Heart left ventricle (tissue), 16 donors: ENCODE measurements around the gene GADD45A. TPM values are rescaled to one million over a fixed set of nuclear protein-coding genes. Genes with fewer than 3 reads are reported as not detected.
A peak's percentile ranks its signal among the peaks of the same experiment; 100 is the strongest.

Source experiments
- ATAC-seq, 4 donors: fragments of 200-7000 bp; cut with Tn5 transposase; one replicate each; pipeline ENCODE4 v1.9.1; 2020 to 2022; ENCODE audit warnings: moderate library complexity in 4 of 4, mild to moderate bottlenecking in 3 of 4, moderate number of reproducible peaks in 1 of 4
- DNase-seq, 5 donors: peaks; one replicate each; pipeline ENCODE4 v3.0.0-alpha.2; 2020
- H3K27ac ChIP-seq, 12 donors: fragments of 200-600 bp; sonication (generic) in 4 of 12; one replicate each; pipeline versions ENCODE4 v1.5.0 to v1.8.0; 2016 to 2022; ENCODE audit warnings: mild to moderate bottlenecking in 2 of 12
- H3K27me3 ChIP-seq, 9 donors: fragments of 200-600 bp; sonication (generic) in 2 of 9; one replicate each; pipeline versions ENCODE4 v1.5.1 to v1.8.0; 2016 to 2022; ENCODE audit warnings: mild to moderate bottlenecking in 3 of 9
- H3K36me3 ChIP-seq, 9 donors: fragments of 200-600 bp; sonication (generic) in 2 of 9; one replicate each; pipeline versions ENCODE4 v1.5.0 to v1.8.0; 2018 to 2022; ENCODE audit warnings: mild to moderate bottlenecking in 2 of 9
- H3K4me1 ChIP-seq, 12 donors: fragments of 200-600 bp; sonication (generic) in 4 of 12; one replicate each; pipeline versions ENCODE4 v1.5.0 to v1.8.0; 2016 to 2022; ENCODE audit warnings: mild to moderate bottlenecking in 3 of 12
- H3K4me3 ChIP-seq, 12 donors: fragments of 200-600 bp; sonication (generic) in 4 of 12; one replicate each; pipeline versions ENCODE4 v1.5.0 to v1.8.0; 2017 to 2022; ENCODE audit warnings: mild to moderate bottlenecking in 9 of 12, moderate library complexity in 4 of 12
- H3K9me3 ChIP-seq, 12 donors: fragments of 200-600 bp; sonication (generic) in 4 of 12; one replicate each; pipeline versions ENCODE4 v1.5.0 to v1.8.0; 2016 to 2022; ENCODE audit warnings: mild to moderate bottlenecking in 1 of 12
- CTCF ChIP-seq, 12 donors: fragments of 200-600 bp; sonication (generic) in 4 of 12; IDR thresholded peaks; one replicate each; pipeline versions ENCODE4 v1.5.0 to v1.8.0; 2018 to 2022; ENCODE audit warnings: antibody characterized with exemption in 12 of 12, mild to moderate bottlenecking in 5 of 12
- POLR2A ChIP-seq, 2 donors: fragments of 450-650 bp; IDR thresholded peaks; one replicate each; pipeline ENCODE4 v1.6.1; 2017; ENCODE audit warnings: antibody characterized with exemption in 2 of 2, mild to moderate bottlenecking in 2 of 2, moderate library complexity in 2 of 2
- WGBS, 4 donors: extraction: QIAGEN DNeasy Blood & Tissue Kit in 2 of 4; methylation state at CpG; one replicate each; pipeline versions ENCODE4 v1.1.5 to v1.1.7; 2013 to 2018; 5-methylcytosine and 5-hydroxymethylcytosine counted together
- intact Hi-C, 10 donors: fragments of 100-400 bp; cut with DNase I; formaldehyde crosslinking; loops; one replicate each; pipeline versions ENCODE4 v1.11.1 to v1.14.2; 2022
- polyA plus RNA-seq, 2 donors: library from polyadenylated mRNA; stranded (reverse); fragments of 200-250 nt; gene quantifications; one replicate each; pipeline ENCODE4 v1.2.3, GENCODE V29; 2013
- total RNA-seq, 9 donors: library from RNA; depleted of rRNA in 2 of 9; stranded (reverse); fragments of >200 nt in 2 of 9; fragmentation: NEBNext Ultra II Directional in 3 of 9; extraction: Animal tissue kit (Norgen Biotek cat#: 25700) in 3 of 9; gene quantifications; one replicate each; pipeline versions ENCODE4 v1.1.0 to v1.2.4, GENCODE V29; 2016 to 2023
- donor health status: ischemic (EF 13 %, LVEDD 7.1; RV severe dilation, severe dysfunction).
- donor health status: healthy with polysubstance abuse.
- donor health status: DM: no; HTN: yes; CAD: no.
- donor health status: DM: no; HTN: no; CAD: no.
- donor health status: ischemic (EF 25% LVEDD 6.9; RV normal size, moderate dysfunction).
- donor health status: ischemic (EF 25% LVEDD 5.7; RV mildly dilated, moderate dysfunction).
- donor health status: healthy.
- donor health status: DM: yes; HTN: yes; CAD: no.
- donor health status: ischemic (EF 35%, LVEDD 5.7; RV mildly dilated, moderate dysfunction).
- donor health status: nonischemic (EF 11% LVEDD 7.7; RV severe dilation, severe dysfunction).
- donor health status: DM: yes; HTN: yes; CAD: no.
- donor health status: PGD.
- donor health status: ischemic (EF 29% LVEDD 5.4; RV normal size, mild dysfunction).
- donor health status: nonischemic (EF 23%, LVEDD 6.1; RV moderate dilation, normal function).

GADD45A gene
- total and polyA plus RNA-seq, 11 donors: 26.5 to 119 (median 45.8) TPM

- TF ChIP-seq CTCF (IDR thresholded peaks at IDR 0.05) (no peak), POLR2A (IDR thresholded peaks at IDR 0.05) (no peak)
- intact Hi-C loops: loop anchor here in 1 of 10 donors (10.0 kb wide), 1 partner anchor 113 kb away; no protein-coding TSS in a partner anchor
- WGBS, 4 donors: 67 to 80% (median 77%) methylated on average over 2 of the region's 2 CpGs
- Histone ChIP-seq H3K4me1 (peaks cover 0 to 20% (median 10%) of the 10 kb centered on the region in 12 donors), H3K9me3 (no peaks in the 10 kb centered on the region), H3K36me3 (no peaks in the 10 kb centered on the region), H3K4me3 (no peak overlapping the region), H3K27me3 (no peaks in the 10 kb centered on the region), H3K27ac (no peak overlapping the region)
- no peak for ATAC-seq
- DNase-seq: no peak
Observed at GRCh38 chr1:67677930-67678329, 7.1 kb upstream of the GADD45A start.

- no peak for ATAC-seq
- intact Hi-C loops: loop anchor here in 8 of 10 donors (5.0 to 10.0 kb wide), 6 partner anchors 32 to 155 kb away; partner anchors contain the start of gene GNG12 (in 3 of the 8)
Observed at GRCh38 chr1:67679691-67680090, 5.3 kb upstream of the GADD45A start.

GRCh38 chr1:67680486-67680885 is 4.5 kb upstream of the GADD45A start:
- DNase-seq: no peak
- WGBS, 4 donors: 94 to 99% (median 96%) methylated on average over 2 of the region's 2 CpGs
- ATAC-seq: no peak
- Histone ChIP-seq H3K36me3 (no peaks in the 10 kb centered on the region), H3K4me1 (peaks cover 0 to 23% (median 10%) of the 10 kb centered on the region in 12 donors), H3K9me3 (no peaks in the 10 kb centered on the region), H3K4me3 (no peak overlapping the region), H3K27ac (no peak overlapping the region), H3K27me3 (no peaks in the 10 kb centered on the region)
- TF ChIP-seq CTCF (IDR thresholded peaks at IDR 0.05) (no peak), POLR2A (IDR thresholded peaks at IDR 0.05) (no peak)
- intact Hi-C loops: loop anchor here in 8 of 10 donors (5.0 to 10.0 kb wide), 6 partner anchors 33 to 154 kb away; partner anchors contain the start of gene GNG12 (in 3 of the 8)

More at GRCh38 chr1:67679691-67680090, 5.3 kb upstream of the GADD45A start:
- no peaks in the 10 kb centered on the region for H3K36me3 ChIP-seq
- H3K27me3 ChIP-seq: no peaks in the 10 kb centered on the region
- no peak overlapping the region for H3K4me3 ChIP-seq
- no peak for TF ChIP-seq CTCF (IDR thresholded peaks at IDR 0.05)
- no peak for TF ChIP-seq POLR2A (IDR thresholded peaks at IDR 0.05)
- peaks cover 0 to 30% (median 14%) of the 10 kb centered on the region in 12 donors for H3K4me1 ChIP-seq
- H3K9me3 ChIP-seq: no peaks in the 10 kb centered on the region
- no peak overlapping the region for H3K27ac ChIP-seq
- DNase-seq: no peak

DNA sequence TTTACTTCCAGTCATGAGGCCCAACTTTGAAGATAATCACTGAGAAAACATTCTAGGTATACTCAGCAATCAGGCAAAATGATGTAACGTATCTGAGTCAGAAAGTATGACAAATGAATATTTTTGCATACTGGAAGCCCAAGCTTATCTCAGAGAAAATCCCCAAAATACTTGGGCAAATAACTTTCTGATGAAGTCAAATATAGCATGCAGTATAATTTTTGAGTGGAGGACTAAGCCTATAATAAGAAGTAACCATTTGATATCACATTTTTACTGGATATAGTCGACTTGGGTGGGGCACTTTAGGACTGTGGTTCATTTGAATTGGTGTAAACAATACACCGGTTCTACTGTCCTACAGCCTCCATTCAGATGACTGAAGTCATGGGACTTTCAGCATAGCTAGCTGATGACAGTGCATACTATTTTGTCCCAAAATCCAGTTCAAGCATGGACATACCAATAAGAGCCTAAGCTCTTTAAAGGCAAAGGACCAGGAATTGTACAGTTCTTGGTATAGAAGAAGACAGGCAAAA is 2.3 kb upstream of the GADD45A start:
- Histone ChIP-seq H3K4me3 (no peak overlapping the region), H3K27ac (peak overlapping the region in 1 of 12 donors; percentile 1), H3K4me1 (peaks cover 4 to 35% (median 21%) of the 10 kb centered on the region in 12 donors), H3K27me3 (no peaks in the 10 kb centered on the region), H3K36me3 (peaks cover 0 to 8% (median 5%) of the 10 kb centered on the region in 9 donors), H3K9me3 (no peaks in the 10 kb centered on the region)
- 40 to 64% (median 50%) methylated on average over 3 of the region's 3 CpGs for WGBS, 4 donors
- ATAC-seq: no peak
- DNase-seq: no peak
- intact Hi-C loops: loop anchor here in 8 of 10 donors (5.0 to 10.0 kb wide), 6 partner anchors 35 to 152 kb away; partner anchors contain the start of gene GNG12 (in 3 of the 8)
- no peak for TF ChIP-seq CTCF (IDR thresholded peaks at IDR 0.05)
- no peak for TF ChIP-seq POLR2A (IDR thresholded peaks at IDR 0.05)
